H1 (cell line): ENCODE data around the gene GPC6.

Source experiments
- BCL11A ChIP-seq, 2 experiments: IDR thresholded peaks; one replicate each; pipeline ENCODE4 v1.6.1; 2011; ENCODE audit warnings: low read depth in 2 of 2, low read length in 2 of 2, mild to moderate bottlenecking in 2 of 2
- CBX5 ChIP-seq: fragments of 300-800, 300-1000 bp; sonication (generic); IDR thresholded peaks from 2 replicates; pipeline ENCODE4 v1.7.1; 2016; ENCODE audit warnings: antibody characterized with exemption, low read length, low read depth
- HDAC6 ChIP-seq: IDR thresholded peaks from one replicate; pipeline ENCODE4 v1.7.1; 2012; ENCODE audit warnings: low read depth, mild to moderate bottlenecking, inconsistent platforms, low read length, moderate library complexity
- POLR2A ChIP-seq, 2 experiments: IDR thresholded peaks; 1 replicate in 1 of 2; 2 replicates in 1 of 2; pipeline ENCODE4 v1.6.1; 2011; ENCODE audit warnings: low read depth in 2 of 2, low read length in 2 of 2, mild to moderate bottlenecking in 2 of 2; ENCODE audit errors: control extremely low read depth in 1 of 2
- POLR2AphosphoS5 ChIP-seq: IDR thresholded peaks from 2 replicates; pipeline ENCODE4 v1.6.1; 2011; ENCODE audit warnings: low read depth, low read length
- TCF12 ChIP-seq: IDR thresholded peaks from 2 replicates; pipeline ENCODE4 v1.6.1; 2011; ENCODE audit warnings: low read depth, mild to moderate bottlenecking, low read length
- TF ChIP-seq, protein P1 (sequence below): IDR thresholded peaks from 2 replicates; pipeline ENCODE4 v1.6.1; 2012; ENCODE audit warnings: low read length, inconsistent platforms
- TF ChIP-seq, protein P2 (sequence below), 3 experiments: IDR thresholded peaks; 1 replicate in 2 of 3; 2 replicates in 1 of 3; pipeline versions ENCODE4 v1.5.1 to v1.6.1; 2011; ENCODE audit warnings: low read length in 3 of 3, mild to moderate bottlenecking in 3 of 3, inconsistent platforms in 2 of 3, low read depth in 1 of 3, moderate library complexity in 1 of 3; ENCODE audit not compliant: insufficient read depth in 1 of 3; ENCODE audit errors: control extremely low read depth in 1 of 3

- TF ChIP-seq BCL11A (IDR thresholded peaks at IDR 0.05; ENCODE audit: low read depth in 2 of 2, low read length in 2 of 2) (no peak), POLR2AphosphoS5 (no peak), TCF12 (no peak), POLR2A (IDR thresholded peaks at IDR 0.05; ENCODE audit: control extremely low read depth in 1 of 2, low read depth in 2 of 2, low read length in 2 of 2) (no peak), CBX5 (no peak), HDAC6 (no peak)
- TF ChIP-seq, protein P1, sequence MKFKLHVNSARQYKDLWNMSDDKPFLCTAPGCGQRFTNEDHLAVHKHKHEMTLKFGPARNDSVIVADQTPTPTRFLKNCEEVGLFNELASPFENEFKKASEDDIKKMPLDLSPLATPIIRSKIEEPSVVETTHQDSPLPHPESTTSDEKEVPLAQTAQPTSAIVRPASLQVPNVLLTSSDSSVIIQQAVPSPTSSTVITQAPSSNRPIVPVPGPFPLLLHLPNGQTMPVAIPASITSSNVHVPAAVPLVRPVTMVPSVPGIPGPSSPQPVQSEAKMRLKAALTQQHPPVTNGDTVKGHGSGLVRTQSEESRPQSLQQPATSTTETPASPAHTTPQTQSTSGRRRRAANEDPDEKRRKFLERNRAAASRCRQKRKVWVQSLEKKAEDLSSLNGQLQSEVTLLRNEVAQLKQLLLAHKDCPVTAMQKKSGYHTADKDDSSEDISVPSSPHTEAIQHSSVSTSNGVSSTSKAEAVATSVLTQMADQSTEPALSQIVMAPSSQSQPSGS: no peak
- TF ChIP-seq, protein P2, sequence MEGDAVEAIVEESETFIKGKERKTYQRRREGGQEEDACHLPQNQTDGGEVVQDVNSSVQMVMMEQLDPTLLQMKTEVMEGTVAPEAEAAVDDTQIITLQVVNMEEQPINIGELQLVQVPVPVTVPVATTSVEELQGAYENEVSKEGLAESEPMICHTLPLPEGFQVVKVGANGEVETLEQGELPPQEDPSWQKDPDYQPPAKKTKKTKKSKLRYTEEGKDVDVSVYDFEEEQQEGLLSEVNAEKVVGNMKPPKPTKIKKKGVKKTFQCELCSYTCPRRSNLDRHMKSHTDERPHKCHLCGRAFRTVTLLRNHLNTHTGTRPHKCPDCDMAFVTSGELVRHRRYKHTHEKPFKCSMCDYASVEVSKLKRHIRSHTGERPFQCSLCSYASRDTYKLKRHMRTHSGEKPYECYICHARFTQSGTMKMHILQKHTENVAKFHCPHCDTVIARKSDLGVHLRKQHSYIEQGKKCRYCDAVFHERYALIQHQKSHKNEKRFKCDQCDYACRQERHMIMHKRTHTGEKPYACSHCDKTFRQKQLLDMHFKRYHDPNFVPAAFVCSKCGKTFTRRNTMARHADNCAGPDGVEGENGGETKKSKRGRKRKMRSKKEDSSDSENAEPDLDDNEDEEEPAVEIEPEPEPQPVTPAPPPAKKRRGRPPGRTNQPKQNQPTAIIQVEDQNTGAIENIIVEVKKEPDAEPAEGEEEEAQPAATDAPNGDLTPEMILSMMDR (IDR thresholded peaks at IDR 0.05; ENCODE audit: control extremely low read depth in 1 of 3, insufficient read depth in 1 of 3, low read depth in 1 of 3, low read length in 3 of 3): no peak
These were observed 41.9 kb downstream of the GPC6 start for GRCh38 chr13:93268327-93269028.
